H1 (cell line): Measurements from ENCODE around the gene TUBA3D.
"Not testable (repeated sequence)": the region's sequence is repeated elsewhere in the genome, so short reads cannot be mapped to it uniquely, and the experiment has no call there.

ENCODE experiments used
- CHD1 ChIP-seq: IDR thresholded peaks from 2 replicates; pipeline ENCODE4 v1.6.1; 2012; ENCODE audit warnings: low read depth, low read length, improper control_type of control experiment
- FOSL1 ChIP-seq: IDR thresholded peaks from 2 replicates; pipeline ENCODE4 v1.6.1; 2011; ENCODE audit warnings: mild to moderate bottlenecking, low read depth, low read length, moderate library complexity; ENCODE audit not compliant: insufficient read depth
- POLR2AphosphoS5 ChIP-seq: IDR thresholded peaks from 2 replicates; pipeline ENCODE4 v1.6.1; 2011; ENCODE audit warnings: low read depth, low read length
- RBBP5 ChIP-seq: IDR thresholded peaks from 2 replicates; pipeline ENCODE4 v1.7.1; 2012; ENCODE audit warnings: low read depth, mild to moderate bottlenecking, inconsistent platforms, low read length, moderate library complexity, borderline replicate concordance
- SP4 ChIP-seq: IDR thresholded peaks from 2 replicates; pipeline ENCODE4 v1.6.1; 2012; ENCODE audit warnings: low read length, inconsistent platforms
- TF ChIP-seq, protein P1 (sequence below), 3 experiments: IDR thresholded peaks; 1 replicate in 2 of 3; 2 replicates in 1 of 3; pipeline versions ENCODE4 v1.5.1 to v1.6.1; 2011; ENCODE audit warnings: low read length in 3 of 3, mild to moderate bottlenecking in 3 of 3, inconsistent platforms in 2 of 3, low read depth in 1 of 3, moderate library complexity in 1 of 3; ENCODE audit not compliant: insufficient read depth in 1 of 3; ENCODE audit errors: control extremely low read depth in 1 of 3
- TF ChIP-seq, protein P2 (sequence below): IDR thresholded peaks from 2 replicates; pipeline ENCODE4 v1.6.1; 2012; ENCODE audit warnings: low read length, inconsistent platforms
- TF ChIP-seq, protein P3 (sequence below): IDR thresholded peaks from 2 replicates; pipeline ENCODE4 v1.6.1; 2012; ENCODE audit warnings: inconsistent platforms

DNA sequence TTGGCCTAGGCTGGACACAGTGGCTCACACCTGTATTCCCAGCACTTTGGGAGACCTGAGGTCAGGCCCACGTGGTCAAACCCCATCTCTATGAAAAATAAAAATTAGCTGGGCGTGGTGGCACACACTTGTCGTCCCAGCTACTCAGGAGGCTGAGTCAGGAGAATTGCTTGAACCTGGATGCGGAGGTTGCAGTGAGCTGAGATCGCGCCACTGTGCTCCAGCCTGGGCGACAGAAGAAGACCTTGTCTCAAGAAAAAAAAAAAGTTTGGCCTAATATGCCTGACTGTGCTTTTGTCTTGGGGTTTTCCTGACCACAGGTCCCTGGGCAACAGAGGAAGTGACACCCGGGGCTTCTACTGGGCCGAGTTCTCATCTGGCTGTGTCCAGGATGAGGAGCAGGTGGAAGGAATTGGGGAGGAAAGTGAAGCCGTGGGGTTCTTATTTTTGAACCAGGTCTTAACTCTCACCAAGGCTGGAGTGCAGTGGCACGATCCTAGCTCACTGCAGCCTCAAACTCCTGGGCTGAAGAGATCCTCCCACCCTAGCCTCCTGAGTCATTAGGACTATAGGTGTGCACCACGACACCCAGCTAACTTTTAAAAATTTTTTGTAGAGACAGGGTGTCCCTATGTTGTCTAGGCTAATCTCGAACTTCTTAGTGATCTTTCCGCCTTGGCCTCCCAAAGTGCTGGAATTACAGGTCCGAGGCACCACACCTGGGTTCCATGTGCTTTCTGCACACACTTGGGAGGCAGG lies 38.7 kb downstream of the TUBA3D start:
- TF ChIP-seq, protein P1, sequence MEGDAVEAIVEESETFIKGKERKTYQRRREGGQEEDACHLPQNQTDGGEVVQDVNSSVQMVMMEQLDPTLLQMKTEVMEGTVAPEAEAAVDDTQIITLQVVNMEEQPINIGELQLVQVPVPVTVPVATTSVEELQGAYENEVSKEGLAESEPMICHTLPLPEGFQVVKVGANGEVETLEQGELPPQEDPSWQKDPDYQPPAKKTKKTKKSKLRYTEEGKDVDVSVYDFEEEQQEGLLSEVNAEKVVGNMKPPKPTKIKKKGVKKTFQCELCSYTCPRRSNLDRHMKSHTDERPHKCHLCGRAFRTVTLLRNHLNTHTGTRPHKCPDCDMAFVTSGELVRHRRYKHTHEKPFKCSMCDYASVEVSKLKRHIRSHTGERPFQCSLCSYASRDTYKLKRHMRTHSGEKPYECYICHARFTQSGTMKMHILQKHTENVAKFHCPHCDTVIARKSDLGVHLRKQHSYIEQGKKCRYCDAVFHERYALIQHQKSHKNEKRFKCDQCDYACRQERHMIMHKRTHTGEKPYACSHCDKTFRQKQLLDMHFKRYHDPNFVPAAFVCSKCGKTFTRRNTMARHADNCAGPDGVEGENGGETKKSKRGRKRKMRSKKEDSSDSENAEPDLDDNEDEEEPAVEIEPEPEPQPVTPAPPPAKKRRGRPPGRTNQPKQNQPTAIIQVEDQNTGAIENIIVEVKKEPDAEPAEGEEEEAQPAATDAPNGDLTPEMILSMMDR (IDR thresholded peaks at IDR 0.05; ENCODE audit: control extremely low read depth in 1 of 3, insufficient read depth in 1 of 3, low read depth in 1 of 3, low read length in 3 of 3) = not testable (repeated sequence)
- not testable (repeated sequence) for TF ChIP-seq CHD1, RBBP5, POLR2AphosphoS5, SP4, FOSL1
- TF ChIP-seq, protein P2, sequence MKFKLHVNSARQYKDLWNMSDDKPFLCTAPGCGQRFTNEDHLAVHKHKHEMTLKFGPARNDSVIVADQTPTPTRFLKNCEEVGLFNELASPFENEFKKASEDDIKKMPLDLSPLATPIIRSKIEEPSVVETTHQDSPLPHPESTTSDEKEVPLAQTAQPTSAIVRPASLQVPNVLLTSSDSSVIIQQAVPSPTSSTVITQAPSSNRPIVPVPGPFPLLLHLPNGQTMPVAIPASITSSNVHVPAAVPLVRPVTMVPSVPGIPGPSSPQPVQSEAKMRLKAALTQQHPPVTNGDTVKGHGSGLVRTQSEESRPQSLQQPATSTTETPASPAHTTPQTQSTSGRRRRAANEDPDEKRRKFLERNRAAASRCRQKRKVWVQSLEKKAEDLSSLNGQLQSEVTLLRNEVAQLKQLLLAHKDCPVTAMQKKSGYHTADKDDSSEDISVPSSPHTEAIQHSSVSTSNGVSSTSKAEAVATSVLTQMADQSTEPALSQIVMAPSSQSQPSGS = not testable (repeated sequence)
- TF ChIP-seq, protein P3, sequence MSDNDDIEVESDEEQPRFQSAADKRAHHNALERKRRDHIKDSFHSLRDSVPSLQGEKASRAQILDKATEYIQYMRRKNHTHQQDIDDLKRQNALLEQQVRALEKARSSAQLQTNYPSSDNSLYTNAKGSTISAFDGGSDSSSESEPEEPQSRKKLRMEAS = not testable (repeated sequence)
